Rectal smooth muscle tissue (tissue), 1 donor: ENCODE data around the gene DDX1.
A peak's percentile ranks its signal among the peaks of the same experiment; 100 is the strongest.

Experiments used
- H3K27ac ChIP-seq: one replicate; pipeline ENCODE4 v1.7.0; 2013; ENCODE audit warnings: low read depth, low read length, inconsistent platforms
- H3K27me3 ChIP-seq: one replicate; pipeline ENCODE4 v1.7.0; 2013; ENCODE audit warnings: low read length; ENCODE audit not compliant: control insufficient read depth, insufficient read depth
- H3K36me3 ChIP-seq: one replicate; pipeline ENCODE4 v1.7.0; 2013; ENCODE audit warnings: low read length; ENCODE audit not compliant: control insufficient read depth, insufficient read depth
- H3K4me1 ChIP-seq: one replicate; pipeline ENCODE4 v1.7.0; 2013; ENCODE audit warnings: low read length; ENCODE audit not compliant: control insufficient read depth, insufficient read depth
- H3K4me3 ChIP-seq: one replicate; pipeline ENCODE4 v1.7.0; 2013; ENCODE audit warnings: low read length
- H3K9ac ChIP-seq: one replicate; pipeline ENCODE4 v1.7.0; 2013; ENCODE audit warnings: low read length

Gene DDX1

DNA sequence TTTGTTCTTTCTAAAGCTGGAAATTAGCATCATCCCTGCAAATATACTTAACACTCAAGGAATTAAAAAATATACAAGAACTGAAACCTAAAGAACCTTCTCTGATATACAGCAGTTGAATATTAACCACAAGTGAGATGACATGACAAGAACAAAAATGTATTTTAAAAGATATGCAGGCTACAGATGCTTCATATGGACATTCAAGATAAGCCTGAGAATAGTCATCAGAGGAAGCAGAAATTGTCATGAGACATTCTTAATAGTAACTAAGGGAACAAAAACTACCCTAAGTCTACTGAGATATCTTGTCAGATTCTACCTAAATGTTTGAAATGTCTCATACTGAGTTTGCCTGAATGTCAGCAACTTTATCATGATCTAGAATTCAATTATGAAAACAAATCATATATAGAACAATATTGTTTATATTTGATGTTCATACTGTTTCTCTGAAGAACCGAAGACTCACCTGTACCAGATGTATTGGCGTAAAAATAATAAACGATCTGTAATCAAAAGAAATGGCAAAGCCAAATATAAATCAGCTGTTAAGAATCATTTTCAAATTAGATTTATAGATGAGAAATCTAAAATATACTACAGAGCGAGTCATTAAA is 35.2 kb upstream of the DDX1 start:
- Histone ChIP-seq H3K27ac (no peak overlapping the region), H3K36me3 (peaks cover 4% of the 10 kb centered on the region), H3K27me3 (no peaks in the 10 kb centered on the region), H3K4me3 (no peak overlapping the region), H3K4me1 (peaks cover 6% of the 10 kb centered on the region), H3K9ac (no peak overlapping the region)

GRCh38 chr2:15557887-15558311 is 33.8 kb upstream of the DDX1 start:
- no peaks in the 10 kb centered on the region for H3K27me3 ChIP-seq
- no peaks in the 10 kb centered on the region for H3K36me3 ChIP-seq
- H3K9ac ChIP-seq: no peak overlapping the region
- H3K4me1 ChIP-seq: peaks cover 6% of the 10 kb centered on the region
- H3K4me3 ChIP-seq: no peak overlapping the region
- H3K27ac ChIP-seq: no peak overlapping the region

GRCh38 chr2:15559379-15560139 is 32.1 kb upstream of the DDX1 start:
- Histone ChIP-seq H3K9ac (no peak overlapping the region), H3K4me3 (peak overlapping the region; percentile 99), H3K27me3 (no peaks in the 10 kb centered on the region), H3K36me3 (no peaks in the 10 kb centered on the region), H3K27ac (no peak overlapping the region), H3K4me1 (peaks cover 6% of the 10 kb centered on the region)

- no peaks in the 10 kb centered on the region for H3K27me3 ChIP-seq
- H3K4me3 ChIP-seq: peak overlapping the region; percentile 99
- peak overlapping the region; percentile 95 for H3K9ac ChIP-seq
- peaks cover 6% of the 10 kb centered on the region for H3K4me1 ChIP-seq
- H3K27ac ChIP-seq: peak overlapping the region; percentile 76
- no peaks in the 10 kb centered on the region for H3K36me3 ChIP-seq
Observed at GRCh38 chr2:15560140-15560987, 31.3 kb upstream of the DDX1 start.

GRCh38 chr2:15560988-15561573 is 30.6 kb upstream of the DDX1 start, which contains the start of gene NBAS:
Gene NBAS (minus strand): TSS chr2:15561334. CDS start chr2:15561304, 30 bp downstream.
- peak within 1 kb of the TSS; percentile 95 for H3K9ac ChIP-seq
- H3K27me3 ChIP-seq: no peaks in the 10 kb centered on the region
- H3K27ac ChIP-seq: peak within 1 kb of the TSS; percentile 76
- peaks cover 6% of the 10 kb centered on the region for H3K4me1 ChIP-seq
- peak within 1 kb of the TSS; percentile 99 for H3K4me3 ChIP-seq
- no peaks in the 10 kb centered on the region for H3K36me3 ChIP-seq

- H3K9ac ChIP-seq: no peak overlapping the region
- H3K4me1 ChIP-seq: peaks cover 6% of the 10 kb centered on the region
- no peaks in the 10 kb centered on the region for H3K27me3 ChIP-seq
- H3K4me3 ChIP-seq: peak overlapping the region; percentile 99
- no peaks in the 10 kb centered on the region for H3K36me3 ChIP-seq
- peak overlapping the region; percentile 76 for H3K27ac ChIP-seq
Observed at GRCh38 chr2:15561574-15562344, 29.9 kb upstream of the DDX1 start.

DNA sequence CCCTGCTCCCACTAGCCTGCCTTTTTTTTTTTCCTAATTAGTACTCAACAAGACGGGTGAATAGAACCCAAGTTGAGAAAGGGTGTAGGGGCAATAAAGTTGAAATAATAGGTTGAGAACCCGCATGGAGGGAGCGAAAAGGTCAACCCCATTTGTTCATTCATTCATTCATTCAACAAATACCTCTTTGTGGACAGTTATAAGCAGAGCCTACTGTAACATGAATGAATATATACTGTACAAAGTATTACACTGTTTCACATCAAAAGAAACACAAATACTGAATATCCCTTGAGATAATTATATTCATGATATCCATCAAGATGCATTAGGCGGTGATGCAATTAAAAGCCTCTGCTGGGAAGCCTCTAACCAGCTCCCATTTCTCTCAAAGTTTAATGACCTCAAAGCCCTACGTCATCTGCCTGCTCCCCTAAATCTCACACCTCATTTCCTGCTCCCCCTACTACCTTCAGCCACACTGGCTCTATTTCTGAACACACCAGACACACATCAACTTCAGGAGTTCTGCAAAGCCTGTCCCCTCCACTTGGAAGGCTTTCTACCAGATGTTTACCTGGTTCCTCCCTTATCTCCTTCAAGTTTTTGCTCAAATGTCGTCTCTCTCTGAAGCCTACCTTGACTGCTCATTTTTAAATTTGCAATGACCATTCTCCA is 29.2 kb upstream of the DDX1 start:
- no peaks in the 10 kb centered on the region for H3K27me3 ChIP-seq
- H3K27ac ChIP-seq: no peak overlapping the region
- H3K4me3 ChIP-seq: peak overlapping the region; percentile 99
- peaks cover 6% of the 10 kb centered on the region for H3K4me1 ChIP-seq
- H3K9ac ChIP-seq: no peak overlapping the region
- H3K36me3 ChIP-seq: no peaks in the 10 kb centered on the region

DNA sequence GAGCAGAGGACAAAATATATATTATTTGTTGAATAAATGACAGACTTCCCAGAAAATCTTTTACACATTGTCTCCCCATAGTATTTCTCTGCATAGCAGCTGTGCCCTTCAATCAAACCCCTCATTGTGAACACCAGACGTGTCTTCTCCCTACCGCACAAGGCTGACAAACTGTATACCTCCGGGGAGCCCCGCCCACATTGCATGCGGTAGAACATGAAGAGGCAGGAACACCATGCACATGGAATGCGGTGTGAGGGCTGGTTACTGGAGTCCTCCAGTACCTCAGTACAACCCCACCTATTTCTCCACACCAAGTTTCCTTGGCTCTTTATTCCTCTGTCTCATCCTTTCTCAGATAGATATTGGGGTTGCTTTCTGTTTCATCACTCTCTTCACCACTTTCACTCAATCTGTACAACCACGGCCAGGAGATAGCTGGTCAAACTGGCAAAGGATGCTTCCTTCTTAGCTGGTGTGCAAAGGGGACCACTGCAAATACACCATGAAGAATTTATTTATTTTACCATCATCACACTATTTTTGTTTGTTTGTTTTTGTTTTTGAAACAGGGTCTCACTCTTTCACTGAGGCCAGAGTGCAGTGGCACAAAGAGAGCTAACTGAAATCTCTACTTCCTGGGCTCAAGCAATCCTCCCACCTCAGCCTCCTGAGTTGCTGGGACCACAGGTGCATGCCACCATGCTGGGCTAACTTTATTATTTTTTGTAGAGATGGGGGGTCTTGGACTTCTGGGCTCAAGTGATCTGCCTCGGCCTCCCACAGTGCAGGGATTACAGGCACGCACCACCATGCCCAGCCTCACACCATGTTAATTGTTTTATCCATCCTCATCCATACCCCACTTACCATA is 28.2 kb upstream of the DDX1 start:
- H3K4me3 ChIP-seq: no peak overlapping the region
- no peaks in the 10 kb centered on the region for H3K27me3 ChIP-seq
- no peak overlapping the region for H3K9ac ChIP-seq
- H3K36me3 ChIP-seq: no peaks in the 10 kb centered on the region
- H3K4me1 ChIP-seq: peaks cover 6% of the 10 kb centered on the region
- no peak overlapping the region for H3K27ac ChIP-seq

GRCh38 chr2:15565392-15565791 is 26.3 kb upstream of the DDX1 start:
- no peak overlapping the region for H3K27ac ChIP-seq
- no peaks in the 10 kb centered on the region for H3K27me3 ChIP-seq
- no peak overlapping the region for H3K4me3 ChIP-seq
- H3K9ac ChIP-seq: no peak overlapping the region
- no peaks in the 10 kb centered on the region for H3K36me3 ChIP-seq
- H3K4me1 ChIP-seq: no peaks in the 10 kb centered on the region

GRCh38 chr2:15565994-15566671 is 25.5 kb upstream of the DDX1 start:
- Histone ChIP-seq H3K27ac (no peak overlapping the region), H3K4me3 (no peak overlapping the region), H3K36me3 (no peaks in the 10 kb centered on the region), H3K27me3 (no peaks in the 10 kb centered on the region), H3K4me1 (no peaks in the 10 kb centered on the region), H3K9ac (no peak overlapping the region)
